ENCODE data around the gene KIAA1671.
"Not testable (repeated sequence)": the region's sequence is repeated elsewhere in the genome, so short reads cannot be mapped to it uniquely, and the experiment has no call there.

DNA sequence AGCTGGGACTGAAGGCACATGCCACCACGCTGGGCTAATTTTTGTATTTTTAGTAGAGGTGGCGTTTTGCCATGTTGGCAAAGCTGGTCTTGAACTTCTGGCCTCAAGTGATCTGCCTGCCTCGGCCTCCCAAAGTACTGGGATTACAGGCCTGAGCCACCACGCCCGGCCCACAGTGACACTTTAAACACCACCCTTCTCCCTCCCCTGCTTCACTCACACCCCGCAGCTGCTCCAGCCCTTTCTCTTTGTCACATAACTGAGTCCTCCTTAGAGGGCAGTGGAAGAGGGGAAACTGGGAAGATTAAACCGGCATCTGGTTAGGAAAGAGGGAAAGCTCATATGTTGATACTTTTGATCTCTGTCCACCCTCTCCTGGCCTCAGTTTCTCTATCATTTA, 252.0 kb downstream of the KIAA1671 start:
- TF ChIP-seq, protein P1, sequence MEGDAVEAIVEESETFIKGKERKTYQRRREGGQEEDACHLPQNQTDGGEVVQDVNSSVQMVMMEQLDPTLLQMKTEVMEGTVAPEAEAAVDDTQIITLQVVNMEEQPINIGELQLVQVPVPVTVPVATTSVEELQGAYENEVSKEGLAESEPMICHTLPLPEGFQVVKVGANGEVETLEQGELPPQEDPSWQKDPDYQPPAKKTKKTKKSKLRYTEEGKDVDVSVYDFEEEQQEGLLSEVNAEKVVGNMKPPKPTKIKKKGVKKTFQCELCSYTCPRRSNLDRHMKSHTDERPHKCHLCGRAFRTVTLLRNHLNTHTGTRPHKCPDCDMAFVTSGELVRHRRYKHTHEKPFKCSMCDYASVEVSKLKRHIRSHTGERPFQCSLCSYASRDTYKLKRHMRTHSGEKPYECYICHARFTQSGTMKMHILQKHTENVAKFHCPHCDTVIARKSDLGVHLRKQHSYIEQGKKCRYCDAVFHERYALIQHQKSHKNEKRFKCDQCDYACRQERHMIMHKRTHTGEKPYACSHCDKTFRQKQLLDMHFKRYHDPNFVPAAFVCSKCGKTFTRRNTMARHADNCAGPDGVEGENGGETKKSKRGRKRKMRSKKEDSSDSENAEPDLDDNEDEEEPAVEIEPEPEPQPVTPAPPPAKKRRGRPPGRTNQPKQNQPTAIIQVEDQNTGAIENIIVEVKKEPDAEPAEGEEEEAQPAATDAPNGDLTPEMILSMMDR (IDR thresholded peaks at IDR 0.05 in 8 of 11, conservative IDR thresholded peaks at IDR 0.05 in 3 of 11), result not testable (repeated sequence)
- TF ChIP-seq POLR2A (IDR thresholded peaks at IDR 0.05), result not testable (repeated sequence)

Data from spleen (tissue), 7 donors.